ENCODE results near the gene TTC28. TPM values are rescaled to one million over a fixed set of nuclear protein-coding genes. Genes with fewer than 3 reads are reported as not detected.

Gene TTC28
- total and polyA plus RNA-seq, 2 donors (not counting 3 experiments of a cell fraction or from before 2014, with no cell fraction given), result 16.5 to 51.1 TPM

- Histone ChIP-seq H3K4me3 (replicated peaks in 1 of 3; ENCODE audit: insufficient read depth in 1 of 3, low read depth in 1 of 3, low read length in 3 of 3) (no peak overlapping the region), H3K9ac (replicated peaks; ENCODE audit: extremely low read depth, insufficient read depth, low read length) (no peak overlapping the region), H3K9me3 (replicated peaks; ENCODE audit: control insufficient read depth, insufficient read depth, low read length) (no peaks in the 10 kb centered on the region), H3K36me3 (ENCODE audit: control insufficient read depth in 2 of 2, extremely low read depth in 1 of 2, insufficient read depth in 2 of 2, low read length in 2 of 2) (no peaks in the 10 kb centered on the region), H3K79me2 (ENCODE audit: control insufficient read depth, insufficient read depth, low read length) (no peaks in the 10 kb centered on the region), H3K27me3 (ENCODE audit: control insufficient read depth in 2 of 2, insufficient read depth in 2 of 2, low read length in 2 of 2) (no peaks in the 10 kb centered on the region), H2AFZ (ENCODE audit: low read depth, low read length) (no peak overlapping the region), H3K4me1 (ENCODE audit: control insufficient read depth, extremely low read depth, insufficient read depth, low read length) (no peaks in the 10 kb centered on the region), H3K9me1 (replicated peaks; ENCODE audit: control insufficient read depth, extremely low read depth, insufficient read depth, low read length) (no peaks in the 10 kb centered on the region), H4K20me1 (replicated peaks; ENCODE audit: control insufficient read depth, extremely low read depth, insufficient read depth, low read length) (no peaks in the 10 kb centered on the region), H3K4me2 (ENCODE audit: insufficient read depth, low read length) (no peak overlapping the region), H3K27ac (ENCODE audit: insufficient read depth, low read depth, low read length) (no peak overlapping the region)
- dilution Hi-C loops (cut with MboI; ENCODE audit: extremely low pct_ligation_motif_present, low sequenced_read_pairs) (no loop called here), intact Hi-C loops (cut with micrococcal nuclease) (no loop called here)
- BruUV-seq (replicated peaks), result no TSS peak
- ChIA-PET CTCF (no interaction called here), POLR2A (no interaction called here)
- FAIRE-seq, result no peak
- no peak for TF ChIP-seq FOS (IDR thresholded peaks at IDR 0.05; ENCODE audit: borderline replicate concordance, insufficient read depth, low read length)
- TF ChIP-seq POLR2AphosphoS5 (IDR thresholded peaks at IDR 0.05; ENCODE audit: insufficient read depth, low read depth, low read length), result no peak
- TF ChIP-seq GATA2 (IDR thresholded peaks at IDR 0.05; ENCODE audit: insufficient read depth, insufficient read length, low read depth, low read length), result no peak
- TF ChIP-seq JUN (IDR thresholded peaks at IDR 0.05; ENCODE audit: borderline replicate concordance, insufficient read depth, insufficient read length, low read depth), result no peak
- no peak for TF ChIP-seq EZH2 (IDR thresholded peaks at IDR 0.05; ENCODE audit: borderline replicate concordance, low read depth, low read length, severe bottlenecking)
- TF ChIP-seq MYC (IDR thresholded peaks at IDR 0.05; ENCODE audit: low read depth, low read length), result no peak
- TF ChIP-seq CTCF (IDR thresholded peaks at IDR 0.05; ENCODE audit: extremely low read depth in 1 of 2, insufficient read depth in 1 of 2, low read depth in 1 of 2, low read length in 2 of 2), result no peak
- TF ChIP-seq POLR2A (IDR thresholded peaks at IDR 0.05; ENCODE audit: low read depth, low read length), result no peak
- no peak for TF ChIP-seq MAX (IDR thresholded peaks at IDR 0.05; ENCODE audit: insufficient read depth, insufficient read length)
- no peak for DNase-seq (ENCODE audit: low read depth, low spot score)
Measured at GRCh38 chr22:28466399-28466798, 213.2 kb downstream of the TTC28 start.

All from endothelial cell of umbilical vein (primary cell).